Measurements from ENCODE around the gene IFI16.
"Not testable (repeated sequence)": the region's sequence is repeated elsewhere in the genome, so short reads cannot be mapped to it uniquely, and the experiment has no call there.

Gene IFI16

DNA sequence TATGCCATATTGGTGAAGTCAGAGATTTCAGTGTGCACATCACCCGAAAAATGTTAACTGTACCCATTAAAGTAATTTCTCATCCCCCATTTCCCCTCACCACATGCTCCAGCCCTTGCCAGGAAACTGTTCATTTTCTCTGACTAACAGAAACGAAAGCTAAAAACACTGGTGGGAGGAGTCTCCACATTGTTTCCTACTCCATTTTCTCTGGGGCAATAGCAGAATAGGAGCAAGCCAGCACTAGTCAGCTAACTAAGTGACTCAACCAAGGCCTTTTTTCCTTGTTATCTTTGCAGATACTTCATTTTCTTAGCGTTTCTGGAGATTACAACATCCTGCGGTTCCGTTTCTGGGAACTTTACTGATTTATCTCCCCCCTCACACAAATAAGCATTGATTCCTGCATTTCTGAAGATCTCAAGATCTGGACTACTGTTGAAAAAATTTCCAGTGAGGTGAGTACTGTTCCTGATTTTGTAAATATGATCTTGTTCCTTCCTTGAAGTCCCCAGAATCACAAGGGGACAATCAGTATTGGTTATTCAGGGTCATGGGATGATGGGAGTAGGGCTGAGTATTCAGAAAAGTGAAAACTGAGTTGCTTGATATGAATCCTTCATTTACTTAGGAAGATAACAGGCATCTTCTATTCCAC lies at the start of gene IFI16:
Gene IFI16, plus strand, starts transcription at position 204 of the 658 bp plus-strand sequence. CDS start 4,774 bp downstream, outside the sequence.
- peak in 1 of 2 donors; percentile 42 for DNase-seq

DNA sequence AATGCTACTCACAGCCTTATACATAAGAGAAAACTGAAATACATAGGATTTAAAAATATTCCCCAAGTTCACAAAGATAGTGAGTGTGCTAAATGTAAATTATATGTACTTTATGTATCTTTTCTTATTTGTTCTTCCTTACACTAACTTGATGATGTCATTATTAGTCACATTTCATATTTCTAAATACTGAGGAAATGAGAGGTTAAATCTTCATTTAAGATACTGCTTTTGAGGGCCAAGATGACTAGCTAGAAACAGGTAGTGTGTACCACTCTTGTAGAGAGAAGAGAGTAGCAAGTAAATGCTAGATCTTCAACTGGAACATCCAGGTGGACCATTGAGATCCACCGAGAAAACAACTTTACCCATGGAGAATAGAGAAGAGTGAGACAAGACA lies 48.5 kb upstream of the IFI16 start:
- DNase-seq = no peak

DNA sequence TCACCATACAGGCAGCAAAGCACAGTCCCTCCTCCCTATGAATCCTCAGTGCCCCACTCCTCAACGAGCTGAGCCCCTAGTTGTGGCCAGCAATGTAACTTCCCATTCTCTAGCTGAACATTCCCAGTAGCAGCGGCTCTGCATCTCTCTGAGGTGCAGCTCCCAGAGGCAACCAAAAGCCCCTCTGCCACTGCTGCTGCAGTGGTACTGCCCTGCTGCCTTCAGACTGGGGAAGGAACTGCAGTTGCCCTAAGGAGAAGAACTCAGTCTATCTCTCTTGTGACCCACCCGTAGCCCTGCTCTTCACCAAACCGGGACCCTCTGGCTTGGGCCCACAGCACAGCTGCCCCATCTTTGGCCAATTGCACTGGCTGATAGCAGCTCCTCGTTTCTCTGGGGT lies 46.7 kb upstream of the IFI16 start:
- no peak for DNase-seq

DNA sequence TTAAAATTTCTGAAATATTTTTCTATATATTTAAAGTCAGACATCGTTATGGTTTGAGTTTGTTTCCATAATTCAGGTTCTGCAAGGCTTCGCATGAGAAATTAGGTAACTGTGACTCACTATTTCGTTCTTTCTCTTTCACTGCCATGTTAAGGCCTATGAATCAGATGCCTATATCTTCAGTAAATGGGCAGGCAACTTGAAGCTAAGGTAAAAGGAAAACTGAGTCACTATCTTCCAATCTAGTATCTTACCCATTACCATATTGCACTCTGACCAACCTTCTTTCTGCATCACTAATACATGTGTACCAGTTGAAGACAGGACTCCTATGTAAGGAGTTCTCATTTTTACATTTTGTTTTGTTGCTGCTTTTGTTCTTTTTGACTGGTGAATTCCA lies 40.5 kb upstream of the IFI16 start:
- DNase-seq = no peak

DNA sequence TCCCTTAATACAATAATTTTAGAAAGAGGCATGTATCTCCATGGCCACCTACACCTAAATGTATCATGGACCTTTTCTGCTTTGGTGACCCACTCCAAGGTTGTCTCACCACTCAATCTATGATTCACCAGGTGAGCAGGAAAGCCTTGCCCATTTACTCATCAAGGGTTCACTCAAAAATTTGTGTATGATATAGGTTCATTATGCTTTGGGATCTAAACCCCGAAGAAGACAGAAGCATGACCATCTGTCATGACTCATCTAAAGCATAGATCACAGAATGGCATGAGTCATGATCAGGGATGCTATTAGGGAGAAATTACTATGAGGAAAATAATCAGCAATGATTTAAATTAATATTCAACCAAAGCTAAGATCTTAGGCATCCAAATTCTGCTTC lies 39.9 kb upstream of the IFI16 start:
- DNase-seq = peak in 1 of 2 donors; percentile 2

DNA sequence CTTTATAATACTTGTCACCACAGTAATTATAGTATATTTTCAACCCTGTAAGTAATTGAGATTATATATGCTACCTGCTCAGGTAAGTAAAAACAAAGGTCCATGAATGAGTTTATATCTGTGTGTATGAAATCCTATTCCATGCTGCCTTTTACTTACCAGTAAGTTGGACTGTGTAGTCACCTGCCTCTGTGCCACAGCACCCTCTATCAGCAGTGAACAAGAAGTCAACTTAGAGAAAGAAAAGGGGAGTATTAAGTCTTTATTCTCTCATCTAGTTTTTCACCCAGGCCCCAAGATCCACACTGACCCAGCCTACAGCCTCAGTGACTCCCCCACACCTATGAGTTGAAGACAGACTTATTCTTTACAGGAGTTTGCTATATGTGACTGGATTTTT lies 36.9 kb upstream of the IFI16 start:
- DNase-seq = no peak

DNA sequence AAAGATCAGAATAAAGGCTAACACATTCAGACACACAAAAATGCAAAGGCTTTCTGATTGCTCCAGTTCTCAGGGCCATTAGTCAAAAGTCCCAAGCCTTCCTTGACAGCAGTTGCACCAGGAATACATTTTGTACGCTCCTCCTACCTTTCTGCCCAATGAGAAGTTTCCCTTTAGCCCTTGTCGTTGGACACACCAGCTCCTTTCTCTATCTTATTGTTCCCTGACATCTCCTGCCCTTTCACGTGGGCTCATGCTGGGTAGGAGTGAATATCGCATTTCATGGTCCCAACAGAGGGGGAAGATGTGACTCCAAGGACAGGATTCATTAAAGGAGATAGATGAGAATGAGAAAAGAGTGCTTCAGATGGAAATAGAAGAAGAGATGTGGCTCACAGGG lies 33.5 kb upstream of the IFI16 start:
- no peak for DNase-seq

DNA sequence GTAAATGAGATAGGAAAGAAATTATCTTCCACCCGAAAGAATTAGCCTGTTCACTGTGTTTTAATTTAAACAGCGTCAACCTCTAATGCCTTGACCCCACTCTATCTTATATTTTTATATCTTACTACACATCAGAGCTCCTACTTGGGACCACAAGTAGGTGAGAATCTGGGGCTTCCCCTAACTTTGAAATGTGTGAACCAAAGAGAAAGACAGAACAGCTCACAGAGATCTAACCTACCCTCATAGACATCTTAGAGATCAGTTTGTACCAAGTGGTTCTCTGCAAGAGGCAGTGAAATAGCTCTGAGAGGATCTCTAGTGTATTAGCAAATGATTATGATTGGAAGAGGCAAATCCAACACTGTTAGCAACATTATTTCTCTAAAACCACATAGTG lies 31.0 kb upstream of the IFI16 start:
- DNase-seq = no peak

DNA sequence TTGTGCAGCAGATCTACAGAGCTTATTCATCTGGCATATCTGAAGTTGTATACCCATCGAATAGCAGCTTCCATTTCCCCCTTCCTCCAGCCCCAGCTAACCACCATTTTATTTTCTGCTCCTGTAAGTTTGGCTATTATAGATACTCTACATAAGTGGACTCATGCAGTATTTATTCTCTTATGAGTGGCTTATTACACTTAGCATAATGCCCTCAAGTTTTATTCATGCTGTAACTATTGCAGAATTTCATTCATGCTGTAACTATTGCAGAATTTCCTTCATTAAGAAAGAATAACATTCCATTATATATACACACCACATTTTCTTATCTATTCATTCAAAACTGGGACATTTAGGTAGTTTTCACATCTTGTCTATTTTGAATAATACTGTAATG lies 30.5 kb upstream of the IFI16 start:
- no peak for DNase-seq

DNA sequence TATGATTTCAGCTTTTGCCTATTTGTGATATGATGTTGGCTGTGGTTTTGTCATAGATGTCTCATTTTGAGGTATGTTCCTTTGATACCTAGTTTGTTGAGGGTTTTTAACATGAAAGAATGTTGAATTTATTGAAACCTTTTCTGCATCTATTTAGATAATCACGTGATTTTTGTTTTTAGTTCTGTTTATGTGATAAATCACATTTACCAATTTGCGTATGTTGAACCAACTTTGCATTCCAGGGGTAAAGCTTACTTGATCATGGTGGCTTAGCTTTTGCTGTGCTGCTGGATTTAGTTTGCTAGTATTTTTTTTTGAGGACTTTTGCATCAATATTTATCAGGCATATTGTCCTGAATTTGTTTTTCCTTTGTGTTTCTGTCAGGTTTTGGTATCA lies 26.5 kb upstream of the IFI16 start:
- no peak for DNase-seq

DNA sequence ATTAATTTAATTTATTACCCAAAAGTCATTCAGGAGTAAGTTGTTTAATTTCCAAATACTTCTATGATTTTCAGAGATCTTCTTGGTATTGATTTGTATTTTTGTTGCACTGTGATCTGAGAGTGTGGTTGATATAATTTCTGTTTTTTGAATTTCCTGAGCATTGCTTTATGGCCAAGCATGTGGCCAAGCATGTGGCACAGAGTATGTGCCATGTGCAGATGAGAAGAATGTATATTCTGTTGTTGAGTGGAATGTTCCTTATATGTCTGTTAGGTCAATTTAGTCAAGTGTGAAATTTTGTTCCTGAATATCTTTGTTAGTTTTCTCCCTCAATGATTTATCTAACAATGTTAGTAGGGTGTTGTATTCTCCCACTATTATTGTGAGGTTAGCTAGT lies 25.3 kb upstream of the IFI16 start:
- no peak for DNase-seq

DNA sequence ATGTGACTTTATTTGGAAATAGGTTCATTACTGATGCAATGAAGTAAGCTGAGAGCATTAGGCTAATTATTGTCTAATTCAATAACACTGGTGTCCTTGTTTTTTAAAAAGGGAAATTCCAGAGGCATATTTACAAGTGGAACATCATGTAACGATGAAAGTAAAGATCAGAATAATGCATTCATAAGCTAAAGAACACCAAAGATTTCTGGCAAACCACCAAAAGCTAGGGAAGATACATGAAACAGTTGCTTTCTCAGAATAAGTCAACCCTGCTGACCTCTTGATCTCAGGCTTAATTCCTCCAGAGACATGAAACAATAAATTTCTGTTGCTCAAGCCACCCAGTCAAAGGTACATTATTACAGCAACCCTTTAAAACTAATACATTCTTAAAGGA lies 20.3 kb upstream of the IFI16 start:
- DNase-seq = no peak

DNA sequence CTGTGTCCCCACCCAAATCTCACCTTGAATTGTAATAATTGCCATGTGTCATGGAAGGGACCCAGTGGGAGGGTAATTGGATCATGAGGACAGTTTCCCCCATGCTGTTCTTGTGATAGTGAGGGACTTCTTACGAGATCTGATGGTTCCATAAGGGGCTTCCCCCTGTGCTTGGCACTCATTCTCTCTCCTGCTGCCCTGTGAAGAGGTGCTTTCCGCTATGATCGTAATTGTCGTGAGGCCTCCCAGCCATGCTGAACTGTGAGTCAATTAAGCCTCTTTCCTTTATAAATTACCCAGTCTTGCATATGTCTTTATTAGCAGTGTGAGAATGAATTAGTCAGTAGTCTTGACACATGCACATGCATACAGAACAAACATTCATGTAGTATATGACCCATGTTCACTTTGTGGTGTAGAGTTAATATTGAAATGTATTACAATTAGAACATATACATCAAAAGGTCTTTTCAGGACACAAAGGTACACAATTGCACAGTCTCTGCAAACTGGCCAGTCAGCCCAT lies 16.9 kb upstream of the IFI16 start:
- no peak for DNase-seq

DNA sequence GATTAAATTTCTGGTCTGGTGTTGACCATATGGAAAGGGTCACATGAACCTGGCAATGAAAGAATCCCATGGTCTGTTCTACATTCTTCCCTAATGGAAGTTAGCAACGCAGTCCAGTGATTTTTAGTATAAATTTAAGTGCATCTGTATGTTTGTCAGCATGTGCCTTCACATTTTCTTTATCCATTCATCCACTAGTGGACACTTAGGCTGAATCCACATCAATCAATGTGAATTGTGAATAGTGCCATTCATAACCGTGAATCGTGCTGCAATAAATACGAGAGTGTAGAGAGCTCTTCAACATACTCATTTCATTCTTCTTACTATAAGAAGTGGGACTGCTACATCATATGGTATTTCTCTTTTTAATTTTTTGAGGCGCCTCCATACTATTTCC lies 12.7 kb upstream of the IFI16 start:
- DNase-seq = peak in 1 of 2 donors; percentile 26

DNA sequence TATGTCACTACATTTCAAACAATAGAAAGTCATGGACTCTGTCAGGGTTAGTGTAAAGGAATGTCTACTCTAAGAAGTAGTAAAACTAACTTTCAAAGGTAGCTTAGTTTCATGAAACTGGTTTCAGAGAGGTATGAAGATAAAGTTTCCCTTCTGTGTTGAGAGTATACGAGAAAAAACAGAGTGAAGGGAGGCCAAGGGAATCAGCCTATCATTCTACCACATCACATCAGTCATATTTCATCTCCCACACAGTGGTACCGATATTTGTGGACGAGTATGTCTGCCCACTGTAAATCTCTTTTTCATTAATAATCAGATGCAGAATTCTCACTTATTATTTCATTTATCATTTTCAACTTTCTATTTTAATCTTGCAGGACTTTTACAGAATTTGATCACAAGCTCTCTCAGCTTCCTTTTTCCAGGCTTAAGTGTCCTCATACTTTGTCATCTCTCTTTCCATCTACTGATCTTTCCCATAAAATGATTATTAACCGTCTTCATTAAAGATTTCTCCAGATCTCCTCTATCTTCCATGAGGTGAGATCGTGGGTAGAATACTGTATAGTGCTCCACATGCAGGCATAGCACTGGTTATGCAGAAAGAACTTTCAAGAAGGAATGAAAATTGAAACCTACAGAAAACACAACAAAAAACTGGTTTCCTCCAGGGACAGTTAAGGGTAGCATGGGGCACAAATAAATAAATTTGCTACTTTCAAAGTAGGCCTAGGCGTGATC lies 11.5 kb upstream of the IFI16 start:
- no peak for DNase-seq

DNA sequence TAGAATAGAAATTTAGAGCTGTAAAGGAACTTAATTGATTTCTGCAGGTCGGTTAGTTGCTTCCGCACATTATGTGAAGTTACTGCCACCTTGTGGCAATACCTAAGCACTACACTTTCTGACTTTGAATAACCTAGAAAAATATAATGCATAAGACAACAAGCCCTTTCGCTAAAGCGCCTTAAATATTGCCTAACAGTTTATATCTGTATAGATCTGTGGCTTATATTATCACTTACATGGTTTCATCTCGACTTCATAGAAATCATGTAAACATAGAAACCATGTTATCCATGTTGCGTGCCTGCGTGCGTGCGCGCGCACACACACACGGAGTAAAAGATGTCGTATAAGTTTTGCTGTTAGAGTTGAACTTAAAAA lies 10.9 kb upstream of the IFI16 start:
- peak in 1 of 2 donors; percentile 77 for DNase-seq

DNA sequence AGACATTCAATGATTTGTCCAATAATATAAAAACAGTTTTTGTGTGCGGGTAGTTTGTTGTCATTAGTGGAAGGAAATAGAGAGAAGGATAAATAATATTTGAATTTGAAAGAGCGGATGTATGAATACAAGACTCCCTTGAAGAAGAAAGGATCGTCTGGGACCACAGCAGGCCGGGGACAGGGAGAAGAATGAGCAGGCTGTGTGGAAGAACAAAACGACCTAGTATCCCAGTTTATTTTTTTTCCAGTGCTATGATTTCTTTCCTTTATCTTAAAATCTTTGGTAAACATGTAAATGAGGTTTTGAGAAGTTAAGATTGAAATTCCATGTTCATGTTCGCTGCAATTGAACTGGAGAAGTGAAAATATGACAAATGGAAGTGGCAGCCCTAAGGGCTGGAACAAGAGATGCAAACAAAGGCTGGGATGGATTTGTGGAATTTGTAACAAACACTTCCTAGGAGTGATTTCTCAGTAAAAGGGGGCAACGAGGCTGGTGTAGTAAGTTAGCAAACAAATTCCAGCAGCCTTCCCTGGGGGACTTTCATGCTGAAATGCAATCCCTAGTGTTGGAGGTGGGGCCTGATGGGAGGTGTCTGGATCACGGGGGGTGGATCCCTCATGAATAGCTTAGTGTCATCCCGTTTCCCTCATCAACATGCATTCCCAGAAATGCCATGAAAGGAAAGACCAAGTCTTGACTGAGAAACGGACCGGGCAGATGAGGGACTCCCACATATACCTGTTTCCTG lies 10.2 kb upstream of the IFI16 start:
- peak; percentile 79 to 92 for DNase-seq

DNA sequence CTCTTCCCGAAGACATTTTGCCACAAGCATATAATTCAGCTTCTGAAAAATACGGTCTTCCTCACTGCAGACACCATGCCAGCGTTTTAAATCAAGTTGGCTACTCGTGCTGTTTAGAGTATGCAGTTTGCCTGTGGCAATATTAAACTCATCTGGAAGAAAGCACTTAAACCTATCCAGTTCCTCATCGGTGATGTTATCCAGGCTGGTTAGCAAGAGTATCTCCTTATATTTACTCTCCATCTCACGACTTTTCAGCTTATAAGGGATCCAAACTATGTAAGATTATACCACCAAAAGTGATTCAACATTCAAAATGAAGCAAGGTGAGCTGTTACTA lies 9.7 kb upstream of the IFI16 start:
- DNase-seq = peak in 1 of 2 donors; percentile 57

DNA sequence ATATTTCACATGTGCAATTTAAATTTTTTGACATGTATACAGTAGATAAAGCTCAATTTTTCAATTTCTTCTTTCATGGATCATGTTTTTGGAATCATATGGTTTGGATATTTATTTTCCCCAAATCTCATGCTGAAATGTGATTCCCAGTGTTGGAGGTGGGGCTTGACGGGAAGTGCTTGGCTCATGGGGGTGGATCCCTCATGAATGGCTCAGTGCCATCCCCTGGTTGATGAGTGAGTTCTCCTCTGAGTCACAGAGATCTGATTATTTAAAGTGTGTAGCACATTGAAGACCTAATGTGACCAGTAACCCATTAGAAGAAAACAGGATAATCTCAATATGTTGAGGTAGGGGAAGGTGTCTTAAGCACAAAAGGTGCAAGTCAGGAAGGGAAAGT lies 9.1 kb upstream of the IFI16 start:
- DNase-seq = peak; percentile 53 to 63

DNA sequence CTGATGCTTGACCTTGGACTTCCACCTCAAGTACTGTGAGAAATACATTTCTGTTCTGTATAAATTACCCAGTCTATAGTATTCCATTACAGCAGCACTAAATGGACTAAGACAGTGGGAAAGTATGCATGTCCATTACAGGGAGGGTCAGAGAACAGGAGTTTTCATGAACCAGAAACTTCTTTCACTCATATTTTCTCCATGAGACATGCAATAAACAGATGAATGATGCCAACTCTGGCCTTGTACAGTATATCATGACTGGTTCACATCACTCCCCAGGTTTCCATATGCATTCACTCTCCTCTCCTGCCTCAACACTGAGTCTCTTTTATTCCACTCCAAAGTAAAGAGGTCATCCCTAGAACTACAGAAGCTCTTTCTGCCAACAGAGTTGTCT lies 4.5 kb upstream of the IFI16 start:
- no peak for DNase-seq

DNA sequence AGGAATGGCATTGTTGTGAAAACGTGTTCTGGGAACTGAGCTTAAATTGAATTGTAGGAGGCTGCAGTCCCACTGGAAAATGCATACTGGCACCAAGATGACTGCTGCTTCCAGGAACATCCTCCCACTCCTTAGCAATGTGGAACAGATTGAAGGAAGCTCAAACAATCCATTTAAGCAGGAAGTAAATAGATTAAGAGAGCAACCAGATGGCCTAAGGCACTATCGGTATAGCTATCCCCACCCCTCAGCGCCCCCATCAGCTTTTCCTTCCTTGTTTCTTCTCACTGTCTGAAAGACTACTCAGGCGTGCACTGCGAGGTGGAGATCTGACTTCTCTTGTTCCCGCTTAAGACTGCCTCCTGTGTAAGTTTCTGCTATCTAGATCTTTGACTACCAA lies 4.0 kb upstream of the IFI16 start:
- DNase-seq = no peak

DNA sequence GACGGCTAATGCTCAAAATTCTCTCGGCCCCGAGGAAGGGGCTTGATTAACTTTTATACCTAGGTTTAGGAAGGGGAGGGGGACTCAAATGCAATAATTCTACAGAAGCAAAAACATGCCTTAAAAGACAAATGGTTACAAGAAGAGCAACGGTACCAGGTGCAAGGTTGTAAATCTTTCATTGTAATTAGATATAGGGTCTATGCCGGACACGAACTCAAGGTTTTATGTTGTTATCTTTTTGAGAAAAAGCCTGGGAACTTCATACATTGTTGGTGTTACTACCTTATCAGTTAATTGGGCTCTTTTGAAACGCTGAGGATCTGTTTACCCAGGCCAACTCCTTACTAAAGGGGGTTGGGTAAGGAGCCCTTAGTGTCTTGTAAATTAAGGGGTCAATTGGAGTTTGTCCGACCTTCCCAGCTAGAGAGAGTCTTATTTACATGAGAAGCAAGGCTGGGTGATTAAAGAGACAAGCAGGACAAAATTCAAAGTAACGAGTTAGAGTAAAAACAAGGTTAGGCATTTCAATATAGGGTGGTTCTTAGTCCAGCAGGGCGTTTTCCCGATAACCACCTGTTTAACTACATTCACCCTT lies 3.4 kb upstream of the IFI16 start:
- not testable (repeated sequence) for DNase-seq

DNA sequence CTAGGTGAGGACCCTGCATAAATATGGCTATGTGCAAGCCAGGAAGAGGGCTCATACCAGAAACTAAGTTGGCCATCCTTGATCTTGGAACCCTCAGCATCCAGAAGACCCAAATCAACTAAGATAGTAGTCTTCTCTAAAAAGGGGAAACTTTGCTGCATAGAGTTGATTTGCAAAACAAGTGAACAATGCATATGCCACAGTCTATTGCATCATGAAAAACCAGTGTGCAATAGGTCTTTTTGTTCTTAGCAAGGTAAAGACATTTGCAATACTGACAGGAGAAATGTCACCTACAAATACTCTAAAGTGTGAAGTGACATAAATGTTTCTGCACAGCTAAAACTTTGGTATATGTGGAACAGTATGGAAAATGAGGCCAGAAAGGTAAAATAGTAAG lies 2.0 kb upstream of the IFI16 start:
- no peak for DNase-seq
